GM12878 (cell line): ENCODE results near the gene COPB1.

Source experiments
- CBFB ChIP-seq: IDR thresholded peaks from 2 replicates; pipeline ENCODE4 v1.6.1; 2016; ENCODE audit warnings: antibody characterized with exemption, low read depth
- CTCF ChIP-seq, 3 experiments: IDR thresholded peaks in 2 of 3; conservative IDR thresholded peaks in 1 of 3; 2 replicates each; pipeline ENCODE4 v1.5.1; 2011; ENCODE audit warnings: low read depth in 3 of 3, low read length in 3 of 3, mild to moderate bottlenecking in 3 of 3, control low read depth in 2 of 3, moderate library complexity in 2 of 3, inconsistent platforms in 1 of 3, mixed read lengths in 1 of 3; ENCODE audit not compliant: control insufficient read depth in 2 of 3, insufficient read depth in 1 of 3; ENCODE audit errors: extremely low read depth in 1 of 3
- ETV6 ChIP-seq, 2 experiments: fragments of 450-650 bp in 1 of 2; IDR thresholded peaks in 1 of 2; conservative IDR thresholded peaks in 1 of 2; 2 replicates each; pipeline ENCODE4 v1.6.1; 2014; ENCODE audit warnings: antibody characterized with exemption in 1 of 2, borderline replicate concordance in 1 of 2, low read depth in 1 of 2, mild to moderate bottlenecking in 1 of 2, moderate library complexity in 1 of 2
- EZH2 ChIP-seq: IDR thresholded peaks from 2 replicates; pipeline ENCODE4 v1.6.1; 2012; ENCODE audit warnings: low read depth, mild to moderate bottlenecking, control low read depth, inconsistent platforms, low read length, borderline replicate concordance; ENCODE audit not compliant: control insufficient read depth
- GABPA ChIP-seq: IDR thresholded peaks from 2 replicates; pipeline ENCODE4 v1.6.1; 2014; ENCODE audit warnings: antibody characterized with exemption, low read depth, mild to moderate bottlenecking, inconsistent platforms
- HDAC6 ChIP-seq: fragments of 200-600 bp; sonication (generic); IDR thresholded peaks from one replicate; pipeline ENCODE4 v1.8.0; 2017; ENCODE audit warnings: antibody characterized with exemption; ENCODE audit not compliant: unreplicated experiment
- IKZF1 ChIP-seq: fragments of 450-650 bp; conservative IDR thresholded peaks from 2 replicates; pipeline ENCODE4 v1.6.1; 2017; ENCODE audit warnings: antibody characterized with exemption, mild to moderate bottlenecking
- NBN ChIP-seq: fragments of 450-650 bp; IDR thresholded peaks from 2 replicates; pipeline ENCODE4 v1.6.1; 2016
- NFIC ChIP-seq: IDR thresholded peaks from 2 replicates; pipeline ENCODE4 v1.6.1; 2012; ENCODE audit warnings: low read depth, mild to moderate bottlenecking, inconsistent platforms, low read length, moderate library complexity
- PAX8 ChIP-seq: fragments of 450-650 bp; IDR thresholded peaks from 2 replicates; pipeline ENCODE4 v1.6.1; 2017; ENCODE audit warnings: mild to moderate bottlenecking, moderate library complexity
- SIN3A ChIP-seq: IDR thresholded peaks from 2 replicates; pipeline ENCODE4 v1.6.1; 2012; ENCODE audit warnings: low read depth, low read length, improper control_type of control experiment
- SUZ12 ChIP-seq: fragments of 200-600 bp; sonication (generic); IDR thresholded peaks from one replicate; pipeline ENCODE4 v1.6.1; 2018; ENCODE audit warnings: antibody characterized with exemption, mild to moderate bottlenecking; ENCODE audit not compliant: unreplicated experiment
- TBL1XR1 ChIP-seq: IDR thresholded peaks from 2 replicates; pipeline ENCODE4 v1.6.1; 2012; ENCODE audit warnings: low read depth, low read length, improper control_type of control experiment

GRCh38 chr11:14448240-14448639 lies 51.4 kb downstream of the COPB1 start:
- no peak for TF ChIP-seq CTCF (IDR thresholded peaks at IDR 0.05 in 2 of 3, conservative IDR thresholded peaks at IDR 0.05 in 1 of 3; ENCODE audit: control insufficient read depth in 2 of 3, extremely low read depth in 1 of 3, insufficient read depth in 1 of 3, low read depth in 3 of 3, low read length in 3 of 3)
- no peak for TF ChIP-seq PAX8
- TF ChIP-seq TBL1XR1: no peak
- TF ChIP-seq EZH2: no peak
- no peak for TF ChIP-seq CBFB
- TF ChIP-seq SUZ12: no peak
- no peak for TF ChIP-seq IKZF1
- TF ChIP-seq HDAC6: no peak
- no peak for TF ChIP-seq SIN3A
- no peak for TF ChIP-seq NFIC
- TF ChIP-seq ETV6 (conservative IDR thresholded peaks at IDR 0.05 in 1 of 2, IDR thresholded peaks at IDR 0.05 in 1 of 2; ENCODE audit: borderline replicate concordance in 1 of 2, low read depth in 1 of 2): no peak
- TF ChIP-seq GABPA: no peak
- TF ChIP-seq NBN: no peak
